Dedifferentiated amniotic fluid mesenchymal stem cell (primary cell): ENCODE results near the gene IBA57.
A peak's percentile ranks its signal among the peaks of the same experiment; 100 is the strongest.

ENCODE experiments used
- DNase-seq: peaks from one replicate; pipeline ENCODE4 v3.0.0-alpha.2; 2016; ENCODE audit errors: extremely low spot score

Gene IBA57

DNA sequence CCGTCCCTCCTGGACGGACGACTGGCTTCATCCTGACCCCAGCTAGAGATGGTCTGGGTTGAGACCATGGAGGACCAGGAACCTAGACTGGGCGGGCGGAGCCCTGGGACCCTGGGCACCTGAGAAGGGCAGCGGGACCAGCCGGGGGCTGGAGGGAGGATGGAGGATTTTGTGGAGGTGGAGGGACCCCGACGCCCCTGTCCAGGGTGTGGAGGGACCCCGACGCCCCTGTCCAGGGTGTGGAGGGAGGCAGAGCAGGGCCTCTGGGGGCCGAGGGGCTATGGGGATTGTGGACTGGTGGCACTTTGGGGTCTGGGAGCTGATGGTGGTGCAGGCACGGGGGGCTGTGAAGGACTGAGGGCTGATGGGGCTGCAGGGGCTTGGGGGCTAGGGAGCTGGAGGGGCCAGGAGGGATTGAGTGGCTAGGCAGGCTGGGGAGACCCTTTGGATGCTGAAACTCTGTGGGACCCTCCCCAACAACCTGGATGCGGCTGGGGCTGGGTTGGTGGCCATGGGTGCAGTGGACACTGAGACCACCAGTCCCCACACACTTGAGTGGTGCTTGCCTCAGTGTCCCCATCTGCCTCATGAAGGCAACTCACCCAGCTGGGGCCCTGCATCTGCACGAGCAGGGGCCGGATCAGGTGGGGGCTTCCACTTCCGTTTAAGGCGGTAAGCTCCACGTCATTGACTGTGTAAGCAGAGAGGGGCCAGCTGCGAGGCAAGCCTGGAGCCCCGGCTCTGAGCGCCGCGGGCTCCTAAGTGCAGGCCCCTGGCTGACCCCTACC, 8.5 kb upstream of the IBA57 start:
- DNase-seq = no peak

GRCh38 chr1:228157729-228158126, 7.9 kb upstream of the IBA57 start:
- no peak for DNase-seq

DNA sequence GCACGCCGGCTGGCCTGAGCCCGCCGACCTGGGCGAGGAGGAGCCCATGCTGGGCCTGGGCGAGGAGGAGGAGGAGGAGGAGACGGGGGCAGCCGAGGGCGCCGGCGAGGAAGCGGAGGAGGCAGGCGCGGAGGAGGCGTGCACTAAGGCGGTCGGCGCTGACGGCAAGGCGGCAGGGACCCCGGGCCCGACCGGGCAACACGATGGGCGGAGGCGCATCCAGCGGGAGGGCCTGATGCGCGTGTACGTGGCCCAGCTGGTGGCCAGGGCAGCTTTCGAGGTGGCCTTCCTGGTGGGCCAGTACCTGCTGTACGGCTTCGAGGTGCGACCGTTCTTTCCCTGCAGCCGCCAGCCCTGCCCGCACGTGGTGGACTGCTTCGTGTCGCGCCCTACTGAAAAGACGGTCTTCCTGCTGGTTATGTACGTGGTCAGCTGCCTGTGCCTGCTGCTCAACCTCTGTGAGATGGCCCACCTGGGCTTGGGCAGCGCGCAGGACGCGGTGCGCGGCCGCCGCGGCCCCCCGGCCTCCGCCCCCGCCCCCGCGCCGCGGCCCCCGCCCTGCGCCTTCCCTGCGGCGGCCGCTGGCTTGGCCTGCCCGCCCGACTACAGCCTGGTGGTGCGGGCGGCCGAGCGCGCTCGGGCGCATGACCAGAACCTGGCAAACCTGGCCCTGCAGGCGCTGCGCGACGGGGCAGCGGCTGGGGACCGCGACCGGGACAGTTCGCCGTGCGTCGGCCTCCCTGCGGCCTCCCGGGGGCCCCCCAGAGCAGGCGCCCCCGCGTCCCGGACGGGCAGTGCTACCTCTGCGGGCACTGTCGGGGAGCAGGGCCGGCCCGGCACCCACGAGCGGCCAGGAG, 7.2 kb upstream of the IBA57 start:
- no peak for DNase-seq

GRCh38 chr1:228159008-228159665, 6.5 kb upstream of the IBA57 start:
- no peak for DNase-seq

GRCh38 chr1:228160201-228160761, 5.3 kb upstream of the IBA57 start:
- DNase-seq = no peak

GRCh38 chr1:228161362-228161761, 4.2 kb upstream of the IBA57 start:
- no peak for DNase-seq

DNA sequence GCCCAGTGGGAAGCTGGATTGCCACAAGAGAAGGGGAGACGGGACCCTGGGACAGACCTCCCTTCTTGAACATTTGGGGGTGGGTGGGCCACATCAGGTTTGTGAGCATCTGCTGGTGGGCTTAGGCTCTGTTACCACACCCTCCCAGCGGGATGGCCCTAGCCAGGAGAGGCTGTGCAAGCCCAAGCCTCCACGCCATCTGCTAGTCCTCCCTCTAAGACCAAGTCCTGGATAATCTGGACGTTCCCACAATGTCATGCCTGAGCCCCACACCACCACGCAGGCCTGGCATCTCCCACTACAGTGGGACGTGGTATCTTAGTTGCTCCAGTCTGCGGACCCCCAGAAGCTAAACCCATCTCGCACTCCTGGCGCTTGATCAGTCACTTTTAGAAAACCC, 3.7 kb upstream of the IBA57 start:
- no peak for DNase-seq

- no peak for DNase-seq
These were observed 3.2 kb upstream of the IBA57 start for GRCh38 chr1:228162286-228163006.

DNA sequence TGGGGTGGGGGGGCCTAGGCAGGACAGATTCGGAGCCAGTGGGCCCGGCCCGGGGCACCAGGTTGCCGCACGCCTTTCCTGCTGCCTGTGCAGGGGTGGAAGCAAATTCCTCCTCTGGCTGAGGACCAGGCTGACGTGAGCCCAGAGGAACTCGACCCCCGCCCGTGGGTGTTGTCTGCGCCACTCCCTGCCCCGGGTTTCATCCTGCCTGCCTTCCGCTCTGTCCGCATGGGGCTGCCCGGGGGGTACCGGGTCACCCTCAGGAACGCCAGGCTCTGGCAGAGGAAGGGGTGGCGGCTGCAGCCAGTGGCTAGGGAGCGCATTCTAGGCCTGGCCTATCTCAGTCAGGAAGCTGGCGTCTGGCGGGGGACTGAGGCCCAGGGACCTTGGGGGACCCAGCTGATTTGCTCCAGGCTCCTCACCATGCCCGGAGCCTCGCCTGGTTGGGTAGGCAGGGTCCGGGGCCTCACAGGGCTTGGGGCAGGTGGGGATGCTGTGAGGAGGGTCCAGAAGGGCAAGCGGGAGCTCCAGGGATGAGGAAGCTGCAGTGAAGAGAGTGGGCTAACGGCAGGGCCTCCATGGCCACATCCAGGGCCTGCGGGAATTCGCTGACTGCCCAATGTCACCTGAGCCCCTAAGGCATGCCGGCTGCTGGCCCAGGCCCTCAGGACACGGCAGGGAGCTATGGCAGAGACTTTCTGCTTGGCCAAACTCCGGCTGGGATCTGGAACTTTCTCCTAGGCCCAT, 2.4 kb upstream of the IBA57 start:
- DNase-seq = peak; percentile 54

- no peak for DNase-seq
These were observed 1.7 kb upstream of the IBA57 start for GRCh38 chr1:228163776-228164519.

DNA sequence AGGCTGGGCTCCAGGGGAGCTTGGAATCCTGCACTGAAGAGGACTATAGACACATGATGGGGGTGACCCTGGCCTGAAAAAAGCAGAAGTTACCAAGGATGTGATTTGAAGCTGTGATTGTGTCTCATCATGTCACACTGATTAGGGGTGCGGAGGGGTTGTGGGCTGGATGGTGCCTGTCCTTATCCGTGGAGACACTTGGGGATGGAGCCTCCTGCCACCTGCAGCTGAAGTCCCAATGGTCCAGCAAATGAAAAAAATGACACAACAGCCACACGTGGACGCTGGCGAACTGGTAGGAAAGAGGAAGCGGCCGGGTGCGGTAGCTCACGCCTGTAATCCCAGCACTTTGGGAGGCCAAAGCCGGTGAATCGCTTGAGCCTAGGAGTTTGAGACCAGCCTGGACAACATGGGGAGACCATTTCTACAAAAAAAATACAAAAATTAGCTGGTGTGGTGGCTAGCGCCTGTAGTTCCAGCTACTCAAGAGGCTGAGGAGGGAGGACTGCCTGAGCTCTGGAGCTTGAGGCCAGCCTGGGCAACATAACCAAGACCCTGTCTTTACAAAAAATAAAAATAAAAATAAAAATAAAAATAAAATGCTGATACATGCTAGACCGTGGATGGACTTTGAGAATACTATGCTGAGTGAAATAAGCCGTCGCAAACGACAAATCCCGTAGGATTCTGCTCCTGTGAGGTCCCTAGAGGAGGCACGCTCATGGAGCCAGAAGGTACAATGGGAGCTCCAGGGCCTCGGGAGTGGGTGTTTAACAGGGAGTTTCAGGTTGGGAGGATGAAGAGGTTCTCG, 838 bp upstream of the IBA57 start:
- no peak for DNase-seq

GRCh38 chr1:228166170-228166936, 749 bp downstream of the IBA57 start:
- peak; percentile 75 for DNase-seq

DNA sequence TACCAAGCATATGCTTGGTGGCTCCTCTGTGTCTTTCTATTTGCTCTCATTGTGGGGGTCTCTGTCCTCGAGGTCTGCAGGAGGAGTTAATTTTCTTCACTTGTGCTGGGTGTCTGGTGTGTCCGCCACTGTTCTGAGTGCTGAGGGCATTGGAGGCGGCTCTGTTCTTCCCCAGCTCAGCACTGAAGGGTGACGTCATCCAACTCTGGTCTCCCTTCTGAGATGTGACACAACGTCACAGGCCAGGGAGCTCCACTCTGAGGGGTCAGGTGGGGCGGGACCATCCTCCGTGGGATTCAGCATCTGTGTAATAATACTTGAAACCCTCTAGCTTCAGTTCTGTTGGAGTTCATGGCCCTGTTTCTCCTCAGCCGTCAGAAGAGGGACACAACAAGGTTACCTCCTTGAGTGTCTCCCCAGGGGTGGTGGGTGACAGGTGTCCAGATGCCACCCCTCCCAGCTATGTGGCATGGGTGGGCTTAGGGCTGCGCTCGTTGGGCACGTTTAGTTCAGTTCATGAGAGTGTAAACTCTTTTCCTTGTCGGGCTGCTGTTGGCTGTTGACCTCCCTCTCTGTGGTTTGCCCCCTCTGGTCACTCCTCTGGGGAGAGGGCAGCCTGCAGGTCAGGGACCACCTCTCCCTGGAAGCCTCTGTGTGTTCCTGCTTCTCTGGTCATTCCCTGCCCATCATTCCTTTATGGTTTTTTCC, 3.1 kb downstream of the IBA57 start:
- DNase-seq = no peak

GRCh38 chr1:228169345-228169744, 3.7 kb downstream of the IBA57 start:
- no peak for DNase-seq

- DNase-seq = no peak
These were observed 5.1 kb downstream of the IBA57 start for GRCh38 chr1:228170666-228171065.

GRCh38 chr1:228171221-228171891, 5.8 kb downstream of the IBA57 start:
- no peak for DNase-seq
